SK-N-SH (cell line): ENCODE data around the gene SMAD7.

ENCODE experiments used
- CHD2 ChIP-seq: fragments of 150-350 bp; IDR thresholded peaks from 2 replicates; pipeline ENCODE4 v1.6.1; 2018; ENCODE audit warnings: low read length; ENCODE audit not compliant: partially characterized antibody
- ELF1 ChIP-seq: IDR thresholded peaks from 2 replicates; pipeline ENCODE4 v1.4.0; 2012
- EZH2phosphoT487 ChIP-seq: fragments of 200-600 bp; sonication (generic); IDR thresholded peaks from 2 replicates; pipeline ENCODE4 v1.6.1; 2017; ENCODE audit warnings: low read depth, mixed run types, mild to moderate bottlenecking, antibody characterized with exemption, moderate library complexity, borderline replicate concordance
- FOSL2 ChIP-seq: IDR thresholded peaks from 2 replicates; pipeline ENCODE4 v1.4.0; 2012; ENCODE audit warnings: low read depth, mild to moderate bottlenecking, moderate library complexity, borderline replicate concordance
- FOXJ3 ChIP-seq: sonication (generic); formaldehyde crosslinking; IDR thresholded peaks from 2 replicates; pipeline ENCODE4 v1.5.1; 2020; ENCODE audit warnings: mild to moderate bottlenecking, missing genetic modification reagents
- GABPA ChIP-seq: IDR thresholded peaks from 2 replicates; pipeline ENCODE4 v1.4.0; 2012; ENCODE audit warnings: low read depth, mild to moderate bottlenecking
- JUND ChIP-seq: IDR thresholded peaks from 2 replicates; pipeline ENCODE4 v1.4.0; 2012
- NFIC ChIP-seq: IDR thresholded peaks from 2 replicates; pipeline ENCODE4 v1.4.0; 2012; ENCODE audit warnings: borderline replicate concordance
- TEAD4 ChIP-seq: IDR thresholded peaks from 2 replicates; pipeline ENCODE4 v1.4.0; 2012; ENCODE audit warnings: mild to moderate bottlenecking, borderline replicate concordance; ENCODE audit not compliant: insufficient read depth
- TF ChIP-seq, protein P1 (sequence below): fragments of 150-350 bp; IDR thresholded peaks from 2 replicates; pipeline ENCODE4 v1.6.1; 2017; ENCODE audit warnings: antibody characterized with exemption, low read length, low read depth, borderline replicate concordance
- TF ChIP-seq, protein P2 (sequence below): fragments of 200-600 bp; sonication (generic); IDR thresholded peaks from 2 replicates; pipeline ENCODE4 v1.6.1; 2017; ENCODE audit warnings: antibody characterized with exemption, mild to moderate bottlenecking, moderate library complexity
- TF ChIP-seq, protein P3 (sequence below): IDR thresholded peaks from 2 replicates; pipeline ENCODE4 v1.4.0; 2012; ENCODE audit warnings: low read depth
- TF ChIP-seq, protein P4 (sequence below): IDR thresholded peaks from 2 replicates; pipeline ENCODE4 v1.4.0; 2012; ENCODE audit warnings: low read depth, borderline replicate concordance
- TF ChIP-seq, protein P5 (sequence below): IDR thresholded peaks from 2 replicates; pipeline ENCODE4 v1.4.0; 2012; ENCODE audit warnings: low read depth, borderline replicate concordance

DNA sequence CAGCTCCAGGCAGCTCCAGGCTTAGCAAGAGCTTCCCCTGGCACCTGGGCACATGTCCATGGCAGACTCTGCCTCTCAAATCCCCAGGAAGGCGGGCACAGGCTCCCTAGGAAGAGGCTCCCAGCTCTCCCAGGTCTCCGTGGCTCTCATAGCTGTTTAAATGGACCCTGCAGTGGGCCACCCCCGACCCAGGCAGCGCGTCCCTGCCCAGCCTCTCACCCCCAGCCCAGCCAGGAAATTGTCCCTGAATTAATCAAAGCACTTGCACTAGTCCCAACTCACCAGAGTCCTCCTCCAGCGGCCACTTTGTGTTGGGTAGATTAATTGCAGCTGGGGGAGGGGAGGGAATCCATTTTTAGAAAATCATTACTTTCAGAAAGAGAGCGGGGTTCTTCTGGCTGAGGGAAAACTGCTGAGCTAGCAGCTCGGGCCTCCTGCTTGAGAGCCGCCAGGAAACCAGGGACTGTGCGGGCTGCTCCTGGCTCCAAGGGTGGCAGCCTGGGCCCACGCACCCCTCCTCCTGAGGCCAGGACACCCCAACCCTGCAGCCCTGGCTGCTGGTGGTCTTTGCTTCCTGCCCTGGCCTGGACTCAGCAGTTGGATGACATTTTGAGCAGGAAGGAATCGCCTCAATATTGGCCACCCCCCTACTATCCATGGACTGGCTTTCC lies 36.0 kb downstream of the SMAD7 start:
- TF ChIP-seq CHD2 (no peak), FOSL2 (no peak), TEAD4 (no peak), EZH2phosphoT487 (no peak), ELF1 (no peak), NFIC (no peak), GABPA (no peak), JUND (no peak), FOXJ3 (CRISPR knock-in tag) (no peak)
- TF ChIP-seq, protein P1, sequence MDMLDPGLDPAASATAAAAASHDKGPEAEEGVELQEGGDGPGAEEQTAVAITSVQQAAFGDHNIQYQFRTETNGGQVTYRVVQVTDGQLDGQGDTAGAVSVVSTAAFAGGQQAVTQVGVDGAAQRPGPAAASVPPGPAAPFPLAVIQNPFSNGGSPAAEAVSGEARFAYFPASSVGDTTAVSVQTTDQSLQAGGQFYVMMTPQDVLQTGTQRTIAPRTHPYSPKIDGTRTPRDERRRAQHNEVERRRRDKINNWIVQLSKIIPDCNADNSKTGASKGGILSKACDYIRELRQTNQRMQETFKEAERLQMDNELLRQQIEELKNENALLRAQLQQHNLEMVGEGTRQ = no peak
- TF ChIP-seq, protein P2, sequence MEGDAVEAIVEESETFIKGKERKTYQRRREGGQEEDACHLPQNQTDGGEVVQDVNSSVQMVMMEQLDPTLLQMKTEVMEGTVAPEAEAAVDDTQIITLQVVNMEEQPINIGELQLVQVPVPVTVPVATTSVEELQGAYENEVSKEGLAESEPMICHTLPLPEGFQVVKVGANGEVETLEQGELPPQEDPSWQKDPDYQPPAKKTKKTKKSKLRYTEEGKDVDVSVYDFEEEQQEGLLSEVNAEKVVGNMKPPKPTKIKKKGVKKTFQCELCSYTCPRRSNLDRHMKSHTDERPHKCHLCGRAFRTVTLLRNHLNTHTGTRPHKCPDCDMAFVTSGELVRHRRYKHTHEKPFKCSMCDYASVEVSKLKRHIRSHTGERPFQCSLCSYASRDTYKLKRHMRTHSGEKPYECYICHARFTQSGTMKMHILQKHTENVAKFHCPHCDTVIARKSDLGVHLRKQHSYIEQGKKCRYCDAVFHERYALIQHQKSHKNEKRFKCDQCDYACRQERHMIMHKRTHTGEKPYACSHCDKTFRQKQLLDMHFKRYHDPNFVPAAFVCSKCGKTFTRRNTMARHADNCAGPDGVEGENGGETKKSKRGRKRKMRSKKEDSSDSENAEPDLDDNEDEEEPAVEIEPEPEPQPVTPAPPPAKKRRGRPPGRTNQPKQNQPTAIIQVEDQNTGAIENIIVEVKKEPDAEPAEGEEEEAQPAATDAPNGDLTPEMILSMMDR = no peak
- TF ChIP-seq, protein P3, sequence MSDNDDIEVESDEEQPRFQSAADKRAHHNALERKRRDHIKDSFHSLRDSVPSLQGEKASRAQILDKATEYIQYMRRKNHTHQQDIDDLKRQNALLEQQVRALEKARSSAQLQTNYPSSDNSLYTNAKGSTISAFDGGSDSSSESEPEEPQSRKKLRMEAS = no peak
- TF ChIP-seq, protein P4, sequence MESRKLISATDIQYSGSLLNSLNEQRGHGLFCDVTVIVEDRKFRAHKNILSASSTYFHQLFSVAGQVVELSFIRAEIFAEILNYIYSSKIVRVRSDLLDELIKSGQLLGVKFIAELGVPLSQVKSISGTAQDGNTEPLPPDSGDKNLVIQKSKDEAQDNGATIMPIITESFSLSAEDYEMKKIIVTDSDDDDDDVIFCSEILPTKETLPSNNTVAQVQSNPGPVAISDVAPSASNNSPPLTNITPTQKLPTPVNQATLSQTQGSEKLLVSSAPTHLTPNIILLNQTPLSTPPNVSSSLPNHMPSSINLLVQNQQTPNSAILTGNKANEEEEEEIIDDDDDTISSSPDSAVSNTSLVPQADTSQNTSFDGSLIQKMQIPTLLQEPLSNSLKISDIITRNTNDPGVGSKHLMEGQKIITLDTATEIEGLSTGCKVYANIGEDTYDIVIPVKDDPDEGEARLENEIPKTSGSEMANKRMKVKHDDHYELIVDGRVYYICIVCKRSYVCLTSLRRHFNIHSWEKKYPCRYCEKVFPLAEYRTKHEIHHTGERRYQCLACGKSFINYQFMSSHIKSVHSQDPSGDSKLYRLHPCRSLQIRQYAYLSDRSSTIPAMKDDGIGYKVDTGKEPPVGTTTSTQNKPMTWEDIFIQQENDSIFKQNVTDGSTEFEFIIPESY = no peak
- TF ChIP-seq, protein P5, sequence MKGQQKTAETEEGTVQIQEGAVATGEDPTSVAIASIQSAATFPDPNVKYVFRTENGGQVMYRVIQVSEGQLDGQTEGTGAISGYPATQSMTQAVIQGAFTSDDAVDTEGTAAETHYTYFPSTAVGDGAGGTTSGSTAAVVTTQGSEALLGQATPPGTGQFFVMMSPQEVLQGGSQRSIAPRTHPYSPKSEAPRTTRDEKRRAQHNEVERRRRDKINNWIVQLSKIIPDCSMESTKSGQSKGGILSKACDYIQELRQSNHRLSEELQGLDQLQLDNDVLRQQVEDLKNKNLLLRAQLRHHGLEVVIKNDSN = no peak
